HEK293 (cell line): Measurements from ENCODE around the gene ZNF527.

ENCODE experiments used
- CTCF ChIA-PET: fragments of 350-600 bp; formaldehyde crosslinking; extraction: SDS; loops from one replicate; lab custom pipeline; 2021; ENCODE audit warnings: antibody characterized with exemption; lab: Yijun Ruan, JAX
- POLR2A ChIA-PET: fragments of 300-600 bp; formaldehyde crosslinking; extraction: SDS; loops from one replicate; lab custom pipeline; 2020; ENCODE audit warnings: antibody characterized with exemption, inconsistent platforms; lab: Yijun Ruan, JAX
- H3K27ac ChIP-seq: fragments of 200-500 bp; sonication (Bioruptor generic); 2 replicates; pipeline ENCODE4 v1.5.1; 2014; ENCODE audit warnings: low read depth, low read length, control low read depth, inconsistent platforms; ENCODE audit errors: extremely low read depth
- H3K36me3 ChIP-seq, 2 experiments: fragments of 200-500 bp in 1 of 2; sonication (Bioruptor generic) in 1 of 2; 1 replicate in 1 of 2; 2 replicates in 1 of 2; pipeline ENCODE4 v1.5.1; 2014 to 2017; ENCODE audit warnings: inconsistent platforms in 2 of 2, low read length in 2 of 2; ENCODE audit not compliant: control insufficient read depth in 2 of 2, insufficient read depth in 1 of 2
- H3K4me1 ChIP-seq: fragments of 200-500 bp; sonication (Bioruptor generic); 2 replicates; pipeline ENCODE4 v1.5.1; 2014; ENCODE audit warnings: mild to moderate bottlenecking, low read length, inconsistent platforms; ENCODE audit not compliant: control insufficient read depth, insufficient read depth
- H3K4me3 ChIP-seq: 2 replicates; pipeline ENCODE4 v1.5.1; 2011; ENCODE audit warnings: low read depth, mild to moderate bottlenecking, control low read depth, low read length, moderate library complexity
- H3K9me3 ChIP-seq: fragments of 200-500 bp; sonication (Bioruptor generic); 2 replicates; pipeline ENCODE4 v1.5.1; 2014; ENCODE audit warnings: low read depth, low read length, inconsistent platforms; ENCODE audit not compliant: control insufficient read depth, insufficient read depth
- KLF16 ChIP-seq: fragments of 450-650 bp; formaldehyde crosslinking; IDR thresholded peaks from 2 replicates; pipeline ENCODE4 v1.5.1; 2017; ENCODE audit warnings: missing biosample characterization, missing genetic modification characterization
- KLF9 ChIP-seq: fragments of 450-650 bp; formaldehyde crosslinking; IDR thresholded peaks from 2 replicates; pipeline ENCODE4 v1.5.1; 2016; ENCODE audit warnings: missing biosample characterization, missing genetic modification characterization, low read depth
- OVOL3 ChIP-seq: fragments of 450-650 bp; formaldehyde crosslinking; IDR thresholded peaks from 2 replicates; pipeline ENCODE4 v1.5.1; 2016; ENCODE audit warnings: missing biosample characterization, missing genetic modification characterization
- SP3 ChIP-seq: fragments of 450-650 bp; formaldehyde crosslinking; IDR thresholded peaks from 2 replicates; pipeline ENCODE4 v1.5.1; 2016; ENCODE audit warnings: missing biosample characterization, missing genetic modification characterization
- ZIC2 ChIP-seq: fragments of 450-650 bp; formaldehyde crosslinking; IDR thresholded peaks from 2 replicates; pipeline ENCODE4 v1.5.1; 2016; ENCODE audit warnings: missing biosample characterization, missing genetic modification characterization
- ZNF121 ChIP-seq: fragments of 450-650 bp; formaldehyde crosslinking; IDR thresholded peaks from 2 replicates; pipeline ENCODE4 v1.5.1; 2016; ENCODE audit warnings: missing biosample characterization, missing genetic modification characterization
- ZNF202 ChIP-seq: fragments of 450-650 bp; formaldehyde crosslinking; IDR thresholded peaks from 2 replicates; pipeline ENCODE4 v1.5.1; 2016; ENCODE audit warnings: missing biosample characterization, missing genetic modification characterization, borderline replicate concordance
- ZNF292 ChIP-seq: fragments of 450-650 bp; formaldehyde crosslinking; IDR thresholded peaks from 2 replicates; pipeline ENCODE4 v1.5.1; 2016; ENCODE audit warnings: low read depth, missing biosample characterization, missing genetic modification characterization, borderline replicate concordance
- ZNF311 ChIP-seq: fragments of 450-650 bp; formaldehyde crosslinking; IDR thresholded peaks from 2 replicates; pipeline ENCODE4 v1.5.1; 2017; ENCODE audit warnings: missing biosample characterization, missing genetic modification characterization, borderline replicate concordance
- ZNF549 ChIP-seq: fragments of 450-650 bp; IDR thresholded peaks from 2 replicates; pipeline ENCODE4 v1.5.1; 2018; ENCODE audit warnings: missing biosample characterization, missing genetic modification characterization, mild to moderate bottlenecking, inconsistent platforms, moderate library complexity
- ZNF654 ChIP-seq: fragments of 450-650 bp; formaldehyde crosslinking; IDR thresholded peaks from 2 replicates; pipeline ENCODE4 v1.5.1; 2016; ENCODE audit warnings: low read depth, missing biosample characterization, missing genetic modification characterization
- ZSCAN16 ChIP-seq: fragments of 450-650 bp; formaldehyde crosslinking; IDR thresholded peaks from 2 replicates; pipeline ENCODE4 v1.5.1; 2016; ENCODE audit warnings: missing biosample characterization, missing genetic modification characterization
- TF ChIP-seq, protein P1 (sequence below): fragments of 450-650 bp; formaldehyde crosslinking; IDR thresholded peaks from 2 replicates; pipeline ENCODE4 v1.5.1; 2016; ENCODE audit warnings: missing biosample characterization, missing genetic modification characterization, low read depth
- TF ChIP-seq, protein P2 (sequence below): fragments of 450-650 bp; formaldehyde crosslinking; IDR thresholded peaks from 2 replicates; pipeline ENCODE4 v1.5.1; 2016; ENCODE audit warnings: missing biosample characterization, missing genetic modification characterization
- TF ChIP-seq, protein P3 (sequence below): fragments of 450-650 bp; formaldehyde crosslinking; IDR thresholded peaks from 2 replicates; pipeline ENCODE4 v1.5.1; 2016; ENCODE audit warnings: missing biosample characterization, missing genetic modification characterization
- TF ChIP-seq, protein P4 (sequence below): fragments of 450-650 bp; formaldehyde crosslinking; IDR thresholded peaks from 2 replicates; pipeline ENCODE4 v1.5.1; 2016; ENCODE audit warnings: missing biosample characterization, missing genetic modification characterization
- TF ChIP-seq, protein P5 (sequence below): fragments of 450-650 bp; formaldehyde crosslinking; IDR thresholded peaks from 2 replicates; pipeline ENCODE4 v1.5.1; 2017; ENCODE audit warnings: missing biosample characterization, missing genetic modification characterization

The ZNF527 gene

DNA sequence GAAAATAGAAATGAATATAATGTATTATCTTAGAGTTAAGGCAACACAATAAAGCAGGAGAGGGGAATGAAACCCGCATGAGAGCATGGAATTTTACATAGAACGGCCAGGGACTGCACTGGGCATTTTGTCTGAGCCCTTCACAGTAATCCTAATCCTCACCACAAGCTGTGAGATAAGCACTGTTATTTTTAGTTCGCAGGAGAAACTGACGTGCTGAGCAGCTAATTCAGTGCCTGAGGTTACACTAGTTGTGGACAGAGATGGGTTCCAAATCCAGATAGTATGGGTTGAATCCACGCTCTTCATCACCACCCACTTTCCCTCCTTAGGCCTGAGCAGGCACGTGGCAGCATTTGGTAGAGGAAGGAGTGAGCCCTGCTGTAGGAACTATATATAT is 24.8 kb upstream of the ZNF527 start:
- Histone ChIP-seq H3K36me3 (peaks cover 80 to 89% of the 10 kb centered on the region in 2 experiments), H3K9me3 (peaks cover 10% of the 10 kb centered on the region), H3K4me3 (no peak overlapping the region)
- TF ChIP-seq OVOL3 (tag by site-specific recombination) (no peak), ZIC2 (tag by site-specific recombination) (peak; percentile 47; the same call in 1 of the 2 replicates)
- TF ChIP-seq, all 188 proteins: peak for 1
- Histone ChIP-seq H3K4me1 (peaks cover 7% of the 10 kb centered on the region), H3K27ac (no peak overlapping the region)
- POLR2A ChIA-PET: no interaction called here
- CTCF ChIA-PET: no interaction called here

DNA sequence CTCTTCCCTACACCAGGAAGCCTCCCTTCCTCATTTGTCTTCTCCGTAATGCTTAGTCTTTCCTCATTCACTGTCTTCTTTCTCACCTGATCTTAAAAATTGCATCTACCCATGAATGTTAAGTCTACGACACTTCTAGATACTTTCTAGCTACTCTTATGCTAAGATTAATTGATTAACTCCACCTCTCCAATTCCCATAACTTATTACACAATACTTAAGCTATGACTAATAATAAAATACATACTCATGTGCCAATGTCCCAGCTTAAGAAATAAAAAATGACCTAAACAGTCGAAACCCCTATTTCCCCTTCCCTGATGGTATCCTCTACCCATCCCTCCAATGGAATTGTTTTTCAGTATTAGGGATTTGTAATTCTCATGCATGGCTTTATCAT is 22.8 kb upstream of the ZNF527 start:
- H3K9me3 ChIP-seq: peaks cover 2% of the 10 kb centered on the region; the same call in 1 of the 2 replicates
- no peak overlapping the region for H3K27ac ChIP-seq
- H3K36me3 ChIP-seq: peaks cover 81 to 94% of the 10 kb centered on the region in 2 experiments
- H3K4me1 ChIP-seq: peaks cover 7% of the 10 kb centered on the region
- CTCF ChIA-PET: no interaction called here
- POLR2A ChIA-PET: interaction anchor here (1.9 kb wide), 1 partner anchor 23 kb away, joined by 9 read pairs; the partner anchor contains the start of gene ZNF527
- no peak for TF ChIP-seq ZNF202 (tag by site-specific recombination)
- TF ChIP-seq, protein P1, sequence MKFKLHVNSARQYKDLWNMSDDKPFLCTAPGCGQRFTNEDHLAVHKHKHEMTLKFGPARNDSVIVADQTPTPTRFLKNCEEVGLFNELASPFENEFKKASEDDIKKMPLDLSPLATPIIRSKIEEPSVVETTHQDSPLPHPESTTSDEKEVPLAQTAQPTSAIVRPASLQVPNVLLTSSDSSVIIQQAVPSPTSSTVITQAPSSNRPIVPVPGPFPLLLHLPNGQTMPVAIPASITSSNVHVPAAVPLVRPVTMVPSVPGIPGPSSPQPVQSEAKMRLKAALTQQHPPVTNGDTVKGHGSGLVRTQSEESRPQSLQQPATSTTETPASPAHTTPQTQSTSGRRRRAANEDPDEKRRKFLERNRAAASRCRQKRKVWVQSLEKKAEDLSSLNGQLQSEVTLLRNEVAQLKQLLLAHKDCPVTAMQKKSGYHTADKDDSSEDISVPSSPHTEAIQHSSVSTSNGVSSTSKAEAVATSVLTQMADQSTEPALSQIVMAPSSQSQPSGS (tag by site-specific recombination): peak; percentile 3; the same call in 1 of the 2 replicates
- no peak overlapping the region for H3K4me3 ChIP-seq

DNA sequence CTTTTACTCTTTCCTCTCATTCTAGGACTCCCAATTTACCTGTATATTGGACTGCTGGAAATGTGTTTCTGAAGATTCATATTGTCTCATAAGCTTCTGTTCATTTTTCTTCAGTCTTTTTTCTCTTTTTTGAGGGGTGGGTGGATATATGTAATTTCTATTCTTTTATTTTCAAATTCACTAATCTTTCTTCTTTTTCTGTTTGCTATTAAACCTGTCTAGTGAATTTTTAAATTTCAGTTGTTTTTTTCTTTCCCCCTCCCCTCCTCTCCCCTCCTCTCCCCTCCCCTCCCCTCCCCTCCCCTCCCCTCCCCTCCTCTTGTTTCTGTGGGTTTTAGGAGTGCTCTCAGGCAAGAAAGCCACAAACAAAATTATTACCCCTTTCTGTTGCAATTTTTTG is 16.9 kb upstream of the ZNF527 start:
- H3K9me3 ChIP-seq: peaks cover 29% of the 10 kb centered on the region
- POLR2A ChIA-PET: interaction anchor here (0.9 kb wide), 1 partner anchor 17 kb away, joined by 4 read pairs; the partner anchor contains the start of gene ZNF527

More for the DNA sequence above, 16.9 kb upstream of the ZNF527 start:
- no peak for TF ChIP-seq ZNF654 (tag by site-specific recombination)
- TF ChIP-seq, protein P2, sequence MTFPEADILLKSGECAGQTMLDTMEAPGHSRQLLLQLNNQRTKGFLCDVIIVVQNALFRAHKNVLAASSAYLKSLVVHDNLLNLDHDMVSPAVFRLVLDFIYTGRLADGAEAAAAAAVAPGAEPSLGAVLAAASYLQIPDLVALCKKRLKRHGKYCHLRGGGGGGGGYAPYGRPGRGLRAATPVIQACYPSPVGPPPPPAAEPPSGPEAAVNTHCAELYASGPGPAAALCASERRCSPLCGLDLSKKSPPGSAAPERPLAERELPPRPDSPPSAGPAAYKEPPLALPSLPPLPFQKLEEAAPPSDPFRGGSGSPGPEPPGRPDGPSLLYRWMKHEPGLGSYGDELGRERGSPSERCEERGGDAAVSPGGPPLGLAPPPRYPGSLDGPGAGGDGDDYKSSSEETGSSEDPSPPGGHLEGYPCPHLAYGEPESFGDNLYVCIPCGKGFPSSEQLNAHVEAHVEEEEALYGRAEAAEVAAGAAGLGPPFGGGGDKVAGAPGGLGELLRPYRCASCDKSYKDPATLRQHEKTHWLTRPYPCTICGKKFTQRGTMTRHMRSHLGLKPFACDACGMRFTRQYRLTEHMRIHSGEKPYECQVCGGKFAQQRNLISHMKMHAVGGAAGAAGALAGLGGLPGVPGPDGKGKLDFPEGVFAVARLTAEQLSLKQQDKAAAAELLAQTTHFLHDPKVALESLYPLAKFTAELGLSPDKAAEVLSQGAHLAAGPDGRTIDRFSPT (tag by site-specific recombination): no peak
- no peak for TF ChIP-seq ZNF311 (tag by site-specific recombination)
- TF ChIP-seq, protein P3, sequence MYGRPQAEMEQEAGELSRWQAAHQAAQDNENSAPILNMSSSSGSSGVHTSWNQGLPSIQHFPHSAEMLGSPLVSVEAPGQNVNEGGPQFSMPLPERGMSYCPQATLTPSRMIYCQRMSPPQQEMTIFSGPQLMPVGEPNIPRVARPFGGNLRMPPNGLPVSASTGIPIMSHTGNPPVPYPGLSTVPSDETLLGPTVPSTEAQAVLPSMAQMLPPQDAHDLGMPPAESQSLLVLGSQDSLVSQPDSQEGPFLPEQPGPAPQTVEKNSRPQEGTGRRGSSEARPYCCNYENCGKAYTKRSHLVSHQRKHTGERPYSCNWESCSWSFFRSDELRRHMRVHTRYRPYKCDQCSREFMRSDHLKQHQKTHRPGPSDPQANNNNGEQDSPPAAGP (tag by site-specific recombination): no peak
- TF ChIP-seq ZNF292 (tag by site-specific recombination): no peak
- TF ChIP-seq KLF9 (tag by site-specific recombination): no peak
- TF ChIP-seq, protein P4, sequence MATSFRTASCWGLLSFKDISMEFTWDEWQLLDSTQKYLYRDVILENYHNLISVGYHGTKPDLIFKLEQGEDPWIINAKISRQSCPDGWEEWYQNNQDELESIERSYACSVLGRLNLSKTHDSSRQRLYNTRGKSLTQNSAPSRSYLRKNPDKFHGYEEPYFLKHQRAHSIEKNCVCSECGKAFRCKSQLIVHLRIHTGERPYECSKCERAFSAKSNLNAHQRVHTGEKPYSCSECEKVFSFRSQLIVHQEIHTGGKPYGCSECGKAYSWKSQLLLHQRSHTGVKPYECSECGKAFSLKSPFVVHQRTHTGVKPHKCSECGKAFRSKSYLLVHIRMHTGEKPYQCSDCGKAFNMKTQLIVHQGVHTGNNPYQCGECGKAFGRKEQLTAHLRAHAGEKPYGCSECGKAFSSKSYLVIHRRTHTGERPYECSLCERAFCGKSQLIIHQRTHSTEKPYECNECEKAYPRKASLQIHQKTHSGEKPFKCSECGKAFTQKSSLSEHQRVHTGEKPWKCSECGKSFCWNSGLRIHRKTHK (tag by site-specific recombination): no peak
- TF ChIP-seq KLF16: no peak
- TF ChIP-seq, protein P5, sequence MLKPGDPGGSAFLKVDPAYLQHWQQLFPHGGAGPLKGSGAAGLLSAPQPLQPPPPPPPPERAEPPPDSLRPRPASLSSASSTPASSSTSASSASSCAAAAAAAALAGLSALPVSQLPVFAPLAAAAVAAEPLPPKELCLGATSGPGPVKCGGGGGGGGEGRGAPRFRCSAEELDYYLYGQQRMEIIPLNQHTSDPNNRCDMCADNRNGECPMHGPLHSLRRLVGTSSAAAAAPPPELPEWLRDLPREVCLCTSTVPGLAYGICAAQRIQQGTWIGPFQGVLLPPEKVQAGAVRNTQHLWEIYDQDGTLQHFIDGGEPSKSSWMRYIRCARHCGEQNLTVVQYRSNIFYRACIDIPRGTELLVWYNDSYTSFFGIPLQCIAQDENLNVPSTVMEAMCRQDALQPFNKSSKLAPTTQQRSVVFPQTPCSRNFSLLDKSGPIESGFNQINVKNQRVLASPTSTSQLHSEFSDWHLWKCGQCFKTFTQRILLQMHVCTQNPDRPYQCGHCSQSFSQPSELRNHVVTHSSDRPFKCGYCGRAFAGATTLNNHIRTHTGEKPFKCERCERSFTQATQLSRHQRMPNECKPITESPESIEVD (tag by site-specific recombination): no peak
- no peak for TF ChIP-seq SP3 (tag by site-specific recombination)
- TF ChIP-seq ZNF549 (tag by site-specific recombination): no peak
- TF ChIP-seq ZSCAN16 (tag by site-specific recombination): no peak
- no peak for TF ChIP-seq ZNF121
- Histone ChIP-seq H3K4me3 (no peak overlapping the region), H3K4me1 (no peaks in the 10 kb centered on the region), H3K27ac (no peak overlapping the region), H3K36me3 (peaks cover 93 to 98% of the 10 kb centered on the region in 2 experiments)
- CTCF ChIA-PET: no interaction called here
